IMR-90 (cell line): Measurements from ENCODE around the gene TSPEAR.

Experiments used
- CTCF ChIP-seq: conservative IDR thresholded peaks from 2 replicates; pipeline ENCODE4 v1.5.1; 2012; ENCODE audit warnings: mild to moderate bottlenecking, low read depth, low read length, improper control_type of control experiment
- FOS ChIP-seq: fragments of 150-350 bp; IDR thresholded peaks from 2 replicates; pipeline ENCODE4 v1.6.1; 2016; ENCODE audit warnings: low read depth, low read length
- MAFK ChIP-seq: IDR thresholded peaks from 2 replicates; pipeline ENCODE4 v1.6.1; 2012; ENCODE audit warnings: low read depth, low read length, improper control_type of control experiment
- MXI1 ChIP-seq: IDR thresholded peaks from 2 replicates; pipeline ENCODE4 v1.6.1; 2012; ENCODE audit warnings: low read depth, mild to moderate bottlenecking, low read length, moderate library complexity, borderline replicate concordance
- POLR2A ChIP-seq: IDR thresholded peaks from 2 replicates; pipeline ENCODE4 v1.6.1; 2012; ENCODE audit warnings: mild to moderate bottlenecking, low read depth, low read length
- RAD21 ChIP-seq: IDR thresholded peaks from 2 replicates; pipeline ENCODE4 v1.6.1; 2012; ENCODE audit warnings: low read length, improper control_type of control experiment
- RCOR1 ChIP-seq: IDR thresholded peaks from 2 replicates; pipeline ENCODE4 v1.6.1; 2012; ENCODE audit warnings: mild to moderate bottlenecking, low read length, improper control_type of control experiment; ENCODE audit not compliant: insufficient replicate concordance
- USF2 ChIP-seq: fragments of 150-350 bp; IDR thresholded peaks from 2 replicates; pipeline ENCODE4 v1.6.1; 2017; ENCODE audit warnings: mild to moderate bottlenecking, antibody characterized with exemption, low read length, low read depth

GRCh38 chr21:44695641-44696040, 15.7 kb downstream of the TSPEAR start:
- TF ChIP-seq MXI1, result no peak
- TF ChIP-seq CTCF, result no peak
- TF ChIP-seq POLR2A, result no peak
- no peak for TF ChIP-seq RAD21
- TF ChIP-seq MAFK, result no peak
- TF ChIP-seq FOS, result no peak
- TF ChIP-seq RCOR1, result no peak
- TF ChIP-seq USF2, result no peak
